GM21717 (cell line): ENCODE data around the gene THSD1.
"Not testable (repeated sequence)": the region's sequence is repeated elsewhere in the genome, so short reads cannot be mapped to it uniquely, and the experiment has no call there.

Experiments
- ATAC-seq: cut with Tn5 transposase; IDR thresholded peaks from one replicate; pipeline ENCODE4 v1.9.1; 2021; ENCODE audit warnings: mild to moderate bottlenecking, moderate library complexity; ENCODE audit not compliant: unreplicated experiment

THSD1 gene

DNA sequence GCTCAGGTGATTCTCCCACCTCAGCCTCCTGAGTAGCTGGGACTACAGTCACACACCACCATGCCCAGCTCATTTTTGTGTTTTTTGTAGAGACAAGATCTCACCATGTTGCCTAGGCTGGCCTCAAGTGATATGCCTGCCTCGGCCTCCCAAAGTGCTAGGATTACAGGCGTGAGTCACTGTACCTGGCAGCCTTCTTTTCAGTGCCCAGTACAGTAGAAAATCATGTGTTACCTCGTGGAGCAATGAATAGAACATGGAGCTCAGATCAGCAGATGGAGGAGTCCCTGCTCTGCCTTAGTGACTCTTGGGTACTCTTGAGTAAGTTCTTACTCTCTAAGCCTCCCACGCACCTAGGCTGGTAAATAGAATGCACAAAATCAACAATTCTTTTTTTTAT, 44.7 kb downstream of the THSD1 start:
- no peak for ATAC-seq

DNA sequence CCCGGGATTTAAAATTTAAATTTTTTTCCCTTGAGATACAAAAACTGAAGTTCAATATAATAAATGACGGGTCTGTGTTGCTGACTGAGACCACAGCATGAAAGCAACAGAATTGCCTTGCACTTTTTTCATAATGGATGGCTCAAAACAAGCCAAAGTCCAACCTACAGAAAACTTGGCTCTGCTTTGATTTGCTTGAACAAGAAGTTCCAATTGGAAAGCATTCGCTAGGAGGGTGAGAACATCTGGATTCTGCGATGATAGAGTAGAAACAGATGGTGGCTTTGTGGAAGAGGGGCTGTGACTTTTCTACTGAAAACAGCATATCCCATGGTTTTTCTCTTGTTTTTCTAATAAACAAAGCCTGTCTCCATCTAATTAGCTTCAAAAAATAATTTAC, 46.4 kb downstream of the THSD1 start:
- no peak for ATAC-seq

DNA sequence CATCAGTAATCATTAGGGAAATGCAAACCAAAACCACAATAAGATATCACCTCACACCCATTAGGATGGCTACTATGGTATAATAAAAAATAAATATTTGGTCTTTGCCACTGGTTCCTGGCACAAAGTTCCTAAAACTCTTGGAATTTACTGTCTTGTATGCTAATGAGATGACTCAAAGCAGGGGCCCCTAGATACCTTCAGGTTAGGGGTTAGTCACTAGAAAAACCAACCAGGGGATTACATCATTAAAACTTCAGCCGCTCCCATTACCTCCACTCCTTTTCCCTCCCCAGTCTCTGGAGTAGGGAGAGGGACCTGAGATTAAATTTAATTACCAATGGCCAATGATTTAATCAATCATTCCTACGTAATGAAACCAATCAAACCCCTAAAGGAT, 49.6 kb downstream of the THSD1 start:
- no peak for ATAC-seq

DNA sequence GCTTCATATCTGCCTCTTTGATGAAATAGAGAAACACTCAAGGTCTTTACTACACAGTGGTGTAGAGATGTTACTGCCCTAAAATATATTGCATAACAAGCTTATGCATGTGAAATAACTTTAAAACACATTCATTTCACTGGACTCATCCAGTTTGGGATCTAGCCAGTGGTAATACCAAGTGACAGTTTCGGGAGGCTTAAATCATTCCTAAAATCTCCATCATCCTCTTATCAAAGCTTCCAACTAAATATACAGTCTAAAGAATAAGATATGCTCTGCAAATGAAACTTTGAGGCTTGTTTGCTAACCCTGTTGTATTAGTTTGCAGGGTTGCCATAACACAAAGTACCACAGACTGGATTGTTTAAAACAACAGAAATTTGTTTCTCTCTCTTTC, 52.8 kb downstream of the THSD1 start:
- no peak for ATAC-seq

DNA sequence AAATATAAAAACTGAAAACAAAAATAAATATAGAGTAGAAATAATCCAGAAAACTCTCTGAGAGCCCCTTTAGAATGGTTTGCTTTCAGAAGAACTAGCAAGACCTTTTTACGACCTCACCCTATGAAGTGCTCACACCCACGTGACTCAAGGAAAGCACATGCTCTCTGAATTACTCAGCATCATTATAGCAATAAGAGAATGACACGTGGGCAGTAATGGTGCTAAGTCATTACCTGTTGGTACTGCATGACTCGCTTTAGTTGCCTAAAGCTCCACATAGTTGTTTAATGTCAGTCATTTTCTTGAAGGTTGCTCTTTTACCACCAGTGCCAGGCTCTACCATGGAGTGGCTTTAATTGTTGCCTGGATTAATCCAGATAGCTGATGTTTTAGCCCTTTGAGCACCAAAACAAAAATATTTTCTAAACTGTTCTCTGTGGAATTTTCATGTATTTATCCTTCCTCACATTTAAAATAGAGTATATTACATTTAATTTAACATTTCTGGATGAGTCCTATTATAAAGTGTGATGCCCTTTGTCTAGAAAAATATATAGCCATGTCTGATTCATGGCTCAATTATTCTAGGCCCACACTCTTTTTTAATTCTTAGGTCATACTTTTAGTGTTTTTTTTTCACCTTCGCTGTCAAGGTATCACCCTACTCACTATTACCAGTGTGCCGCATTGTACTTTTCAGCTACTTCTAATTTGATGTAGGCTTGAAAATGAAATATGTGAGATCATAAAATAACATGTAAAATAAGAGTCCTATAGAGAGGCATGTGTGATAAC, 56.8 kb downstream of the THSD1 start:
- no peak for ATAC-seq

DNA sequence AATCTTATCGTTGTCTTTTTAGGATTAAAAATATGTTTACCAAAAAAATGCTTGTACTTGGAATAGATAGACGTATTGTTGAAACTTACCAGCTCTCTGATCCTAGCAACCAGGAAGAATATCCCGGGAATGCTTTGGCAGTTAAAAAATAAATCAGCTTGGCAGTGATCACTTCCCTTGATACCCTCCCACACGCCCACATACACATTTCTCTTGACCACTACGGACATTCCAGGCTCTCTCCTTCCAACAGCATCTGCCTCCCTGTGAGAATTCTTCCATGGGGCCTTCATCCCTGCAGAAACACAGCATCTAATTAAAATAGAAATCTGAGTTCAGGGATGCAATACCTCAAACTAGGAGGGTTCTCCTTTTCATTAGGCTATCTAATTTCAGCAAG, 57.9 kb downstream of the THSD1 start:
- ATAC-seq: no peak

DNA sequence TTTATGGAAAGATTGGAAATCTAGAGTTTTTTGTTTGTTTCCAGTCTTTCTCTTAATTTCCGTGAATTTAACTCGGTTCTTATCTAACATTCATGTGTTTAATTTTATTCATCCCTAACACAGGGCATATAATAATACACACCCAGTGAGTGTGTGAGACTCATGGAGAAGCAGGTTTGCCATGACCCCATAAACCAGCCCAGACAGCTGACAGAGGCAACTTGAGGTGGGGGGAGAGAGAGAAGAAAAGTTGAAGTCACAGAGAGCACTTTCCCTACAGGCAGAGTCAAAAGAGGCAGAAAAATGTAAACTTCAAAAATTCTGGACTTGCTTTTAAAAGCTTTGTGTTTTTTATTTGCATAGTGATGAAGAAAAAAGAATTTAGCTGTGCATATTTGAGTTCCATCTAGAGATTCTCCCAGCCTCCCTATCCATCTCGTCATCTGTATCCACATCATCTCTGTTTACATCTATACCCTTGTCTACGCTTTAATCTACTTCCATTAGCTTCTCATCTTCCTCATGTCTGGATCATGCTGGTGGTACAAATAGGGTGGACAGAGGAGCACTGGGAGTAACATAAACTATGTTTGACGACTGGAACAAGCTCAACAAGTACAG, 60.2 kb downstream of the THSD1 start:
- no peak for ATAC-seq

DNA sequence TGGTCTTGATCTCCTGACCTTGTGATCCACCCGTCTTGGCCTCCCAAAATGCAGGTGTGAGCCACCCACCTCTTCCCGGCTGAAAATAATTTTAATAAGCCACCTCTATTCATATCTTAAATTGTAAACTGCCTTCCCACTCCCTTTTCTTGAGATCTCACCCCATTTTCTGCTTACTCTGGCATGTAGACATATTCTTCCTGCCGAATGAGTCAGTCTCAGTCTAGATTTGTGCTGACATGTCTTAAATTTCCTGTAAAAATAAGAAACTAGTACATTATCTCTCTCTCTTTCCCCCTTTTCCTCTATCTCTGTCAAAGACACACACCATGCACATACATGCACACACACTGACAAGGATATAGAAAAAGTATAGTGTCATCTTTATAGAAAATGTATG, 60.9 kb downstream of the THSD1 start:
- ATAC-seq: no peak

DNA sequence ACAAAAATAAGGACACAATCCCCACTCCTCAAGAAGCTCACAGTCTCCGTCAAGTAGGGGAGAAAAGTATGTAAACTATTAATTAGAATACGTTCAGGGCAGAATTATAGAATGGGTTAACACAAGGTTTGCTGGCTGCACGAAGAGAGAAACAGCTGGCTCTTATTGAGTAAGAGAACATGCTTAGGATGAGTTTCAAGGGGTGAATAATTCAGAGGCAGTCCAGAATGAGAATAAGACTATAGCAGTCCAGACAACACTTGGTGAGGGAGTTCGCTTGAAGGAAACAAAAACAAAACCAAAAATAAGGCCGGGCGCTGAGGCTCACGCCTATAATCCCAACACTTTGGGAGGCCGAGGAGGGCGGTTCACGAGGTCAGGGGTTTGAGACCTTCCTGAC, 61.9 kb downstream of the THSD1 start:
- no peak for ATAC-seq

DNA sequence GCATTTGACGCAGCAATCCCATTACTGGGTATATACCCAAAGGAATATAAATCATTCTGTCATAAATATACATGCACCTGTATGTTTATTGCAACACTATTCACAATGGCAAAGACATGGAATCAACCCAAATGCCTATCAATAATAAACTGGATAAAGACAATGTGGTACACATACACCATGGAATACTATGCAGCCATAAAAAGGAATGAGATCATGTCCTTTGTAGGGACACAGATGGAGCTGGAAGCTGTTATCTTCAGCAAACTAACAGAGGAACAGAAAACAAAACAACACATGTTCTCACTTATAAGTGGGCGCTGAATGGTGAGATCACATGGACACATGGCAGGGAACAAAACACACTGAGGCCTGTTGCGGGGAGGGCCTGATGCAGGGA, 63.8 kb downstream of the THSD1 start:
- ATAC-seq: not testable (repeated sequence)

DNA sequence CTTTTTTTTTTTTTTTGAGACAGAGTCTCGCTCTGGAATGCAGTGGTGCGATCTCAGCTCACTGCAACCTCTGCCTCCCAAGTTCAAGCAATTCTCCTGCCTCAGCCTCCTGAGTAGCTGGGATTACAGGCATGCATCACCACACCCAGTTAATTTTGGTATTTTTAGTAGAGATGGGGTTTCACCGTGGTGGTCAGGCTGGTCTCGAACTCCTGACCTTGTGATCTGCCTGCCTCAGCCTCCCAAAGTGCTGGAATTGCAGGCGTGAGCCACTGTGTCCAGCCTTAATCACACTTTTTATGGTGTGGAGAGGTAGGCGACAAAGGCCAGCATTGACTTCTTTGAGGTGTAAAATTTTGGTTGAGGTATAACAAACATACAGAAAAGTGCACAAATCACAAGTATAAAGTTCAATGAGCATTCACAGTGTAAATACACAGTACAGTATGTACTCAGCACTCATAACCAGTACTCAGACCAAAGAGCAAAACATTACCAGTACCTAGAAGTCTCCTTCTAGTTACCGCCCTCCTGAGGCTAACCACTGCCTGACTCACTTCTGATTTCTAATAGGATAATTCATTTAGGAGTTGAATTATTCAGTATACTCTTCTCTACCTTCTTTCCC, 68.0 kb downstream of the THSD1 start:
- not testable (repeated sequence) for ATAC-seq

DNA sequence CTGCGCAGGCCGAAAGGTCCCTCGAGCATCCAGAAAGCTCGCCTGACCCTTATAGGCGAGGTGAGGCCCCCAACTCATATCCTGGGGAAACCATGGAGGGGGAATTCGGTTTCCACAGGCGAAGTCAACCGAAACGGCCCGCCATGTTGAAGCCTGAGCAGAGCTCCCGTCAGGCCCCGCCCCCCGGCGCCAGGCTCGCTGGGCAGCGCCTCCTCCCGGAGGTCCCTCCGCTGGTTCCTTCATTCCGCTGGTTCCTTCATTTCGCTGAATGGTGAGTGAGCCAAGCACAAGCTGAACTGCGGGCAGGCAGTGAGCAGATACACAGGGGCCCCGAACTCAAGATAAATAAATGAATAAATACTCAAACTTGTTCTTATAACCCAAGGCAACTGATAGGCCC, 71.9 kb downstream of the THSD1 start:
- not testable (repeated sequence) for ATAC-seq

DNA sequence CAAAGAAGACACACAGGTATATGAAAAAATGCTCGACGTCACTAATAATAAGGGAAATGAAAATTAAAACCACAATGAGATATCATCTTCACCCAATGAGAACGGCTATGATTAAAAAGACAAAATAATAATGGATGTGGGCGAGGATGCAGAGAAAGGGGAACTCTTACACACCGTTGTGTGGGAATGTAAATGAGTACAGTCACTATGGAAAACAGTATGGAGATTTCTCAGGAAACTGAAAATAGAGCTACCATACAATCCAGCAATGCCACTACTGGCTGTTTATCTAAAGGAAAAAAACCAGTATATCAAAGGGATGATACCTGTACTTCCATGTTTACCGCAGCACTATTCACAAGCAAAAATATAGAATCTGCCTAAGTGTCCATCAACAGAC, 74.1 kb downstream of the THSD1 start:
- ATAC-seq: not testable (repeated sequence)
